OCI-M1 (cell line): ENCODE measurements around the gene DIAPH2.

Source experiments
- DNase-seq: peaks from one replicate; lab custom pipeline; 2025; lab: John Stamatoyannopoulos, UW

The DIAPH2 gene

DNA sequence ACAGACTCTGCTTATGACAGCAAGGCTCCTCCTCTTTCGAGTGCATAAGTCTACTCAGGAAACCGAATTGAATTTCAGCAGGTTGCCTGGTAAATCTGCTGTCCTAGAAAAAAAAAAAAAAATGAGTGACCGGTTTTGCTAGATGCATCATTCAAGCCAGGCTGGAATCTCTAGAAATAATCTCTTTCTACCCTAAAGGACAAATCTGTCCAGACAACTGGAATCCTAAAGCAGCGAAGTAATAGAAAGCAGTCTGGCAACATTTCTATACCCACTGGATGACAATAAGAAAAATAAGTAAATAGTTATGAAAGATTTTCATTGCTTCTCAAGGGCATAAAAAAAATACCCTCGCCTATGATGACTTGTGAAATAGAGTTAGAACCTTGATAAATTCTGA is 902.5 kb downstream of the DIAPH2 start:
- DNase-seq, result no peak

DNA sequence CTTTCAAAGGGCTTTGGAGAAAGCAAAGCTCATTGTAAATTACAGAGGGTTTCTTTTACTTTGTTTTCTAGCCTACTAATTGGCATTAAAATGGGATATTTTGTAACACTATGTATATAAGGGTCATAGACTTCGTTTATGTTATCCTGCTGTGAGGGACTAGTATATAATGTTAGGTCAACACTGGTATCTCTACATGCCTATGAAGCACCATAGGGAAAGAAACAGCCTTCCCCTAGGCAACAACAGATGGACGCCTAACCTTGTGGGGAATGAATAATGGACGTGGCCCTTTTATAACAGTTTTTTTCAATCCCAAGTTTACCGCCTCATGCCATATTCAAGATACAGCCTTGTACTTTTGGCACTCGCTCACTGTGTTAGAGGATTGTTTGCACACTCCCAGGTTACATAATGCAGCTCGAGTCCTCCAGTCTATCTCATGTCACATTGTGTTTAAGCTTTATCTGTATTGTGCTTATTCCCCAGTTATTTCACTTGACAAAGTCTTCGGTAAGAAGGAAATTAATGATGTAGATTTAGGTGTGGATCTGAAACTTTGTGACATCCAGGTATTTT is 910.1 kb downstream of the DIAPH2 start:
- no peak for DNase-seq

GRCh38 chrX:97597954-97598353 is 913.3 kb downstream of the DIAPH2 start:
- no peak for DNase-seq

DNA sequence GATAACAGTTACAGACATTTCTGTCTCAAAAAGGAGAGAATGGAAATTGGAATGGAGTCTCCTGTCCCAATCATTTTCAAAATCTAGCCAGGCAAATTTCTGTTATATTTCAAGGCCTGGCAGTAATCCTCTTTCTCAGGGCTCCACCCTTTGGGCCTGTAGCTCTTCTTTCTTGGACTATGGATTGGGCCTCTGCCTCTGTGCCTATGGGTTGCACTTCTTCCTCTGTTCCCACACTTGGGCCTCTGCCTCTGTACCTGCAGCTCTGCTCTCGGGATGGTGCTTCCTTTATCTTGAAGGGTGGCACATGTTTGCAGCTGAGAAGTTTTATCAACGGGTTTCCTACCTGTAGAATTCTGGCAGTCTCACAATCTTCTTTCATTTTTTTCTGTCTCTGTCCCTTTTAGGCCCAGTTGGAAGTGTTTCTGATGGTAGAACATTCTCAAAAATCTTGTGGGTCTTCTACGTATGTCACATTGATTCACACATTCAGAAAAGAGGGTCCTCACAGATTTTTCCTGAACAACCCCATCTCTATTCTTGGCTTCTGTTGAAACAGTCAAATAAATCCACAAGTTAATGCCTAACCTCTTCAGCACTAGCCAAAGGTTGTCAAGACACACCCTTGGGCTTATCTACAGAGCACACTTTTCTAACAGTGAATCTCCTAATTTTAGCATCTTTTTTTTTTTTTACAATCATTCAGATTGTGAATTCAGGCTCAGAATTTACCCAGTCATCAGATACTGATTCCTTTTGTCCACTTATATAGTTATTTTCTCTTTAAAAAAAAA is 918.0 kb downstream of the DIAPH2 start:
- no peak for DNase-seq

GRCh38 chrX:97605271-97605670 is 920.6 kb downstream of the DIAPH2 start:
- DNase-seq, result no peak

GRCh38 chrX:97609357-97609756 is 924.7 kb downstream of the DIAPH2 start:
- DNase-seq, result no peak

DNA sequence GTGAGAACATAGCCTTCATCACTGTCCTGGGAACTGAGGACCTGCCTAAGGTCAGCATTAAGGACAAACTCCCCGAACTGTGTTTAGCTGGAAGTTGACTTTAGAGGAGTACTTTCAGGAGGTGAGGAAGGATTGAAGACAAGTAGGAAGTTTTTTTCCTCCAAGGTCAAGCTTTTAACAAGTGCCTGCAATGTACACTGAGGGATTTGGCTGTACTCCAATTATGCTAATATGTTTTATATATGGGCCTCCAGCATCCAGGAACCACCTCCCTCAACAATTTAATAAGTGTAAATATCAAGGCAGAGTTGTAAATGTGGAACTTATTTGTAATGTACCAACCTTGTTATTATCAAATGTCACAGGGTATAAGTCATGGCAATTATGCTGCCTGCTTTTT is 925.3 kb downstream of the DIAPH2 start:
- no peak for DNase-seq

- DNase-seq, result peak; percentile 6
These were observed 932.4 kb downstream of the DIAPH2 start for GRCh38 chrX:97616883-97617530.

DNA sequence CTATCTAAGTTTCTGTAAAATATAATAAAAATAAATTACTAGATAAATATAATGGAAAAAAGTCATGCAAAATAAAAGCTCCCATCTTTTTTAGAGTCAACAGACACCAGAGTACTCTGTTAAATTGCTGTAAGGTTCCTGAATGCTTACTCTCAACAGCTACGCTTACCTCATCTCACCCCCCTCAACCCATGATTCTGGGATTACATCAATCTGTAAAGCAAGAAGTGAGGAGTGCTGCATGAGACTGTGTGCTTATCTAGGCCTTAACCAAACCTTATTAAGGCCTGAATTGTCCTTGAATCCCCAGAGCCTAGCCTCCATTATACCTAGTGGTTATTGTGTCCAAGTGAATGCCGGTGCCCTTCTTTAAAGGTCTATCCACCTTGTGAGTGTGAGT is 934.9 kb downstream of the DIAPH2 start:
- DNase-seq, result no peak

- no peak for DNase-seq
These were observed 937.5 kb downstream of the DIAPH2 start for GRCh38 chrX:97622111-97622510.

- no peak for DNase-seq
These were observed 943.7 kb downstream of the DIAPH2 start for GRCh38 chrX:97628326-97628725.

DNA sequence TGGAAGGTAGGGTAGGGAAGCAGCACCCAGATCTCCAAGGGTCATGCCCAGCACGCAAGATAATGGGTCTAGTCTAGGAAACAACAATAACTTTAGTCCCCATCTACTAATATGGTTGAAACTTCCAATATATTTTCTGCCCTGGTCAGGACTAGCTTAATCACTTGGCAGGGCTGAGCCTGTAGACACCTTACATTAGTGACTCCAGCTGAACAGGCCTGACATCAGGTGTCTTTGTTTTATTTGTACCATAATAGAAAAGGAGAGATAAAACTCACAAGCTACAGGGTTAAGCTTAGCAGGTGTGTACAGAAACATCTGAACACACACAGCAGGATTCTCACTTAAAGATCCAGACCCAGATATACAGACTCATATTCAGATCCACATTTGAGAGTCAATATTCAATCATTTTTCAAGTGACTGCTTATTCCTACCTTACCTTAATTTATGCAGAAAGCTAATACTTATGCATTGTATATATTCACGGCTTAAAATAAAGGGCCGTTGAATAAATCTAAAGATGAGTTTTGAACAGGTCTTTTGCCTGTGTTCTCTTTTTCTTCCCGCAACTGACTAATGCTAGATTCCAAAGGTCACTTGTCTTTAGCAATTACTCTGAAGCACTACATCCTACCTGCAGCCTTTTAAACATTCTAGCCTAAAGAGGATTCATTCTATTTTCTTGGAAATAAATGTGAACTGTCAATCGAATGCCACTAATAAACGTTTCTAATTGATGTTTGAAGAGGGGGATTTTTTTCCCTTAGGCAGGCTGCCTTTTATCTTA is 944.4 kb downstream of the DIAPH2 start:
- no peak for DNase-seq

DNA sequence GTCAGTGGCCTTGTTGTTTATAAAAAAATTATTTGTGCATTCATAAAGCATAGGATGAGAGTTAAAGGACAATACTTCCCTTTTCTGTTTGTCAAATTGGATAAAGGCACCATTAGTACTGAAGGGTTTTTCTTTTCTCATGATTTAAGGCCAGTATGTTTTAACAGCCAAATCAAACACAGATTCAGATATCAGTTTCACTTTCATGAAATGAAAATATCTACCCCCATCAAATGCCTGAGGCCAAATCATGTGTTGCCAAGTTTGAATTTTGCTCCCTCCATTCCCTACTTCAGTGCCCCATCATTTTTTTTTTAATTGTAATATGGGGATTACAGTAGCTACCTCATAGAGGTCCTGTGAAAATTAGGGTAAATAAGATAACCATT is 944.9 kb downstream of the DIAPH2 start:
- DNase-seq, result no peak

DNA sequence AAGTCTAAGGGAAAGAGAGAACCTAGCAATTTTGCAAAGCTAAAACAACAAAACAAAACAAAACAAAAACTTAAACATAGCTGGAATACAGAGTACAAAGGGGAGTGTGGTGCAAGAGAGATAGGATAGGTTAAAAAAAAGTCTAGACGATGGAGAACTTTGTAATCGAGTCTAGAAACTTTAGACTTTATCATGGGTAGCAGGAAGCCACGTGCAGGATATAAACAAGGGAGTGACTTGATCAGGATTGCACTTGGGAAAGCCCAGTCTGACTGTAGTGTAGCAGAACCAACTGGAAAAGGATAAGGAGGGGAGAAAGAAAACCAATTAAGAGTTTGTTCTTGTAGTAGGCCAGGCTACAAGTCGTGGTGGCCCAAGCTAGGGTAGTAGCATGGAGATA is 949.2 kb downstream of the DIAPH2 start:
- no peak for DNase-seq

- DNase-seq, result no peak
These were observed 952.0 kb downstream of the DIAPH2 start for GRCh38 chrX:97636473-97637140.

GRCh38 chrX:97637289-97637688 is 952.6 kb downstream of the DIAPH2 start:
- no peak for DNase-seq

- DNase-seq, result no peak
These were observed 954.0 kb downstream of the DIAPH2 start for GRCh38 chrX:97638621-97639020.

GRCh38 chrX:97639526-97639925 is 954.9 kb downstream of the DIAPH2 start:
- no peak for DNase-seq
